B cell (primary cell): ENCODE data around the gene IL1RN. TPM values are rescaled to one million over a fixed set of nuclear protein-coding genes. Genes with fewer than 3 reads are reported as not detected.

Experiments
- ATAC-seq: fragments of 200-7000 bp; cut with Tn5 transposase; one replicate; pipeline ENCODE4 v1.10.0; 2021; ENCODE audit warnings: low read depth, mild to moderate bottlenecking, moderate number of reproducible peaks, moderate library complexity
- CTCF ChIA-PET: fragments of 350-600 bp; sonication (Branson Sonifier 250); formaldehyde crosslinking; loops from one replicate; lab custom pipeline; 2021; ENCODE audit warnings: antibody characterized with exemption, inconsistent platforms; lab: Charles Lee
- POLR2A ChIA-PET: fragments of 350-600 bp; sonication (Branson Sonifier 250); formaldehyde crosslinking; loops from one replicate; lab custom pipeline; 2021; ENCODE audit warnings: antibody characterized with exemption; lab: Charles Lee
- DNase-seq: peaks from one replicate; pipeline ENCODE4 v3.0.0; 2013
- H2AFZ ChIP-seq: 2 replicates; pipeline ENCODE4 v1.6.1; 2012; ENCODE audit warnings: mild to moderate bottlenecking, low read depth, low read length; ENCODE audit not compliant: insufficient read depth, poor library complexity, severe bottlenecking
- H3K27ac ChIP-seq, 2 donors: 1 replicate in 1 of 2; 2 replicates in 1 of 2; pipeline ENCODE4 v1.5.1; 2012 to 2013; ENCODE audit warnings: low read length in 2 of 2, mild to moderate bottlenecking in 2 of 2, moderate library complexity in 1 of 2
- H3K27me3 ChIP-seq, 4 experiments: fragments of 200-600 bp in 1 of 4; sonication (generic) in 1 of 4; replicated peaks in 1 of 4; 1 replicate in 2 of 4; 2 replicates in 2 of 4; pipeline versions ENCODE4 v1.6.1 to v1.7.0; 2013 to 2016; ENCODE audit warnings: low read length in 3 of 4, mild to moderate bottlenecking in 2 of 4, mixed read lengths in 1 of 4, moderate library complexity in 1 of 4; ENCODE audit not compliant: insufficient read depth in 4 of 4, control insufficient read depth in 3 of 4; ENCODE audit errors: control extremely low read depth in 1 of 4
- H3K36me3 ChIP-seq, 2 experiments: replicated peaks in 1 of 2; 1 replicate in 1 of 2; 2 replicates in 1 of 2; pipeline versions ENCODE4 v1.6.1 to v1.7.1; 2013; ENCODE audit warnings: low read length in 1 of 2; ENCODE audit not compliant: insufficient read depth in 2 of 2, control insufficient read depth in 1 of 2; ENCODE audit errors: control extremely low read depth in 1 of 2, extremely low read depth in 1 of 2
- H3K4me1 ChIP-seq, 2 donors: fragments of 200-600 bp in 1 of 2; sonication (generic) in 1 of 2; 1 replicate in 1 of 2; 2 replicates in 1 of 2; pipeline versions ENCODE4 v1.5.1 to v1.6.1; 2013 to 2017; ENCODE audit warnings: low read length in 2 of 2; ENCODE audit not compliant: control insufficient read depth in 2 of 2, insufficient read depth in 2 of 2
- H3K4me2 ChIP-seq: replicated peaks from 2 replicates; pipeline ENCODE3; 2012; ENCODE audit warnings: mild to moderate bottlenecking, low read depth, low read length; ENCODE audit not compliant: poor library complexity, severe bottlenecking
- H3K4me3 ChIP-seq, 5 experiments: fragments of 200-600 bp in 1 of 5; sonication (generic) in 1 of 5; 1 replicate in 3 of 5; 2 replicates in 2 of 5; pipeline versions ENCODE4 v1.5.1 to v1.7.0; 2011 to 2016; ENCODE audit warnings: low read length in 4 of 5, mild to moderate bottlenecking in 4 of 5, low read depth in 2 of 5, control low read depth in 1 of 5, moderate library complexity in 1 of 5; ENCODE audit not compliant: insufficient read depth in 1 of 5; ENCODE audit errors: control extremely low read depth in 1 of 5, extremely low read depth in 1 of 5
- H3K79me2 ChIP-seq: fragments of 200-600 bp; sonication (generic); one replicate; pipeline ENCODE4 v1.6.0; 2016; ENCODE audit warnings: low read length; ENCODE audit not compliant: control insufficient read depth, insufficient read depth
- H3K9ac ChIP-seq: fragments of 200-600 bp; sonication (generic); 2 replicates; pipeline ENCODE4 v1.6.1; 2017; ENCODE audit warnings: mild to moderate bottlenecking, low read length, moderate library complexity
- H3K9me3 ChIP-seq, 3 donors: one replicate each; pipeline versions ENCODE4 v1.6.1 to v1.7.1; 2013; ENCODE audit warnings: low read length in 2 of 3; ENCODE audit not compliant: control insufficient read depth in 2 of 3, insufficient read depth in 1 of 3; ENCODE audit errors: control extremely low read depth in 1 of 3
- H4K20me1 ChIP-seq: 2 replicates; pipeline ENCODE4 v1.6.0; 2012; ENCODE audit warnings: mild to moderate bottlenecking, low read length; ENCODE audit not compliant: insufficient read depth, control insufficient read depth, poor library complexity, severe bottlenecking
- H3K27ac Mint-ChIP-seq: one replicate; pipeline ENCODE4 v1.8.0; 2021; ENCODE audit warnings: mixed read lengths
- H3K27me3 Mint-ChIP-seq: one replicate; pipeline ENCODE4 v1.8.0; 2021; ENCODE audit warnings: mixed read lengths
- H3K4me1 Mint-ChIP-seq: one replicate; pipeline ENCODE4 v1.8.0; 2021; ENCODE audit warnings: mixed read lengths
- H3K4me3 Mint-ChIP-seq: one replicate; pipeline ENCODE4 v1.8.0; 2021; ENCODE audit warnings: mixed read lengths
- H3K9me3 Mint-ChIP-seq: one replicate; pipeline ENCODE4 v1.8.0; 2022; ENCODE audit warnings: mixed read lengths; ENCODE audit not compliant: insufficient read depth
- CTCF ChIP-seq: fragments of 200-600 bp; IDR thresholded peaks from one replicate; pipeline ENCODE4 v1.8.0; 2022; ENCODE audit warnings: antibody characterized with exemption, mild to moderate bottlenecking
- EZH2 ChIP-seq: IDR thresholded peaks from 2 replicates; pipeline ENCODE4 v1.6.1; 2012; ENCODE audit warnings: borderline replicate concordance, low read depth, mild to moderate bottlenecking, moderate library complexity, low read length; ENCODE audit not compliant: insufficient read depth, poor library complexity, severe bottlenecking
- WGBS: methylation state at CpG from one replicate; pipeline ENCODE4 v1.1.5; 2013; ENCODE audit warnings: missing lambda C conversion rate; ENCODE audit not compliant: insufficient coverage; 5-methylcytosine and 5-hydroxymethylcytosine counted together
- intact Hi-C: fragments of 100-400 bp; cut with micrococcal nuclease; formaldehyde crosslinking; loops from one replicate; pipeline ENCODE4 v1.10.0; 2022
- polyA plus RNA-seq: library from polyadenylated mRNA; depleted of rRNA; stranded (reverse); fragments of >200 nt; gene quantifications from 2 replicates; pipeline ENCODE4 v1.2.3, GENCODE V29; 2012
- total RNA-seq, 2 donors: library from RNA; stranded (reverse); fragments of 120-200 nt in 1 of 2; gene quantifications; 1 replicate in 1 of 2; 2 replicates in 1 of 2; pipeline versions ENCODE4 v1.2.3 to v1.2.4, GENCODE V29; 2013 to 2022

Gene IL1RN
- total and polyA plus RNA-seq, 2 donors (not counting 1 experiment from before 2014, with no cell fraction given): 0.79 TPM; not detected in 1

DNA sequence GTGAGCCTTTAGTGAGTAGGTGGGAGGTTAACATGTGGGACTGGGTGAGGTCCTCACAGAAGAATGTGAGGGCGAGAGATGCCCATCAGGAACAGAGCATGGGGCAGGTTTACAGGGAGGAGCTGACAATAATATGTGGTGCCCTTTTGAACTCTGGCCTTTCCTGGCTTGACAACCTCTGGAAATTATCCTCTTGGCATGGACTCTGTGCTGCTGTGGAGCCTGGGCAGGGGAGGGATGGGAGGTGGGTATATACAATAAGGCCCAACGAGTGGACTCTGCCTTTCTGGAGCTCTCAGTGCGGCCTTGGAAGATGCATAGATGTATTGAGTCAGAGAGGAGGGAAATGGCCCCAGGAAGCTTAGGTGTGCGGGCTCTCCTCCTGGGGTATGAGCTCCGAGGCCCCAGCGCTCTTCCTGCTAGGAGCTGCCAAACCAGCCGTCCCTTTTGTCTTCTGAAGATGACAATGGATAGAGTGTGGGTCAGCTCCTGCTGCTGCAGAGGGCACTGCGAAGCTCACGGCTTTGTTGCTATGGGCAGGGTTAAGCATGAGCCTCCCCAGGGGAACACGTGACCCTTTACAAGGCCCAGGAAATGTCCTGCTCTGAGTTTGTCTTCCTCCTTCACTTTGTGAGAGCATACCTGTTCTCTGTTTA lies 37.7 kb downstream of the IL1RN start:
- Histone ChIP-seq H3K4me2 (no peak overlapping the region), H3K4me1 (peaks cover 27 to 28% of the 10 kb centered on the region in 2 donors), H2AFZ (no peak overlapping the region), H4K20me1 (no peaks in the 10 kb centered on the region), H3K27me3 (no peaks in the 10 kb centered on the region), H3K9ac (no peak overlapping the region), H3K27ac (no peak overlapping the region), H3K9me3 (no peaks in the 10 kb centered on the region), H3K79me2 (peaks cover 51% of the 10 kb centered on the region), H3K36me3 (no peaks in the 10 kb centered on the region), H3K4me3 (no peak overlapping the region)
- Mint-ChIP-seq H3K9me3 (no peaks in the 10 kb centered on the region), H3K27ac (no peak overlapping the region), H3K4me1 (peaks cover 27% of the 10 kb centered on the region), H3K27me3 (no peaks in the 10 kb centered on the region), H3K4me3 (no peak overlapping the region)
- WGBS: 90% methylated on average over 10 of the region's 10 CpGs
- no peak for DNase-seq
- intact Hi-C loops: no loop called here
- POLR2A ChIA-PET: no interaction called here
- TF ChIP-seq CTCF (no peak), EZH2 (no peak)
- no peak for ATAC-seq
- CTCF ChIA-PET: interaction anchor here (0.6 to 18.3 kb wide), 10 partner anchors 9 to 197 kb away, joined by 3 to 327 read pairs (median 4); no protein-coding TSS in a partner anchor

DNA sequence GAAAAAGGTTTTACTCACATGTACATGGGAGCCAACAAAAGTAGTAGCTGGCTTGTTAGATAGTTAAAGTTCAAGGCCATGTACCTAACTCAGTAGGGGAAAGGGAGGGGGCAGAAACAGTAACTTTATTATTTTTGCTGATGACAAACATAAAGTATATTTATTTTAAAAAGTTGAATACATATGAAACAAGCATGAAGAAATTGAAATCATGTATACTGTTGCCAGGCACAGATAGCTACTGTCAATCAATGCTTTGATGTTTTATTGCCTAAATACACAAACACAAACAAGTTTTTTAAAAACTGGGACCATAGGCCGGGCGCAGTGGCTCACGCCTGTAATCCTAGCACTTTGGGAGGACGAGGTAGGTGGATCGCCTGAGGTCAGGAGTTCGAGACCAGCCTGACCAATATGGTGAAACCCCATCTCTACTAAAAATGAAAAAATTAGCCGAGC lies 38.8 kb downstream of the IL1RN start:
- peaks cover 0 to 4% (median 0%) of the 10 kb centered on the region in 3 donors for H3K9me3 ChIP-seq
- H3K4me3 Mint-ChIP-seq: no peak overlapping the region
- ChIA-PET CTCF (interaction anchor here (1.3 to 18.3 kb wide), 4 partner anchors 8 to 32 kb away, joined by 3 to 327 read pairs (median 6); no protein-coding TSS in a partner anchor), POLR2A (no interaction called here)
- H3K4me1 Mint-ChIP-seq: peaks cover 30% of the 10 kb centered on the region
- H2AFZ ChIP-seq: no peak overlapping the region
- TF ChIP-seq EZH2 (no peak), CTCF (no peak)
- no peaks in the 10 kb centered on the region for H4K20me1 ChIP-seq
- H3K4me2 ChIP-seq: no peak overlapping the region
- no peak for DNase-seq
- H3K27ac Mint-ChIP-seq: no peak overlapping the region
- intact Hi-C loops: no loop called here
- no peaks in the 10 kb centered on the region for H3K27me3 ChIP-seq
- no peaks in the 10 kb centered on the region for H3K36me3 ChIP-seq
- H3K9me3 Mint-ChIP-seq: no peaks in the 10 kb centered on the region
- H3K9ac ChIP-seq: no peak overlapping the region
- no peak for ATAC-seq
- H3K27me3 Mint-ChIP-seq: no peaks in the 10 kb centered on the region
- H3K4me3 ChIP-seq: no peak overlapping the region
- H3K27ac ChIP-seq: no peak overlapping the region
- H3K79me2 ChIP-seq: peaks cover 63% of the 10 kb centered on the region
- WGBS: 96% methylated on average over 5 of the region's 7 CpGs
- H3K4me1 ChIP-seq: peaks cover 32 to 33% of the 10 kb centered on the region in 2 donors
